H1 (cell line): ENCODE data around the gene MCM5. TPM values are rescaled to one million over a fixed set of nuclear protein-coding genes. Genes with fewer than 3 reads are reported as not detected.

ENCODE experiments used
- CBX5 ChIP-seq: fragments of 300-800, 300-1000 bp; sonication (generic); IDR thresholded peaks from 2 replicates; pipeline ENCODE4 v1.7.1; 2016; ENCODE audit warnings: antibody characterized with exemption, low read length, low read depth
- EP300 ChIP-seq, 2 experiments: IDR thresholded peaks; 1 replicate in 1 of 2; 2 replicates in 1 of 2; pipeline ENCODE4 v1.6.1; 2011 to 2012; ENCODE audit warnings: low read depth in 2 of 2, low read length in 2 of 2, mild to moderate bottlenecking in 2 of 2, borderline replicate concordance in 1 of 2, inconsistent platforms in 1 of 2, moderate library complexity in 1 of 2
- JUND ChIP-seq: IDR thresholded peaks from 2 replicates; pipeline ENCODE4 v1.6.1; 2011; ENCODE audit warnings: mild to moderate bottlenecking, improper control_type of control experiment, low read length
- SIRT6 ChIP-seq: IDR thresholded peaks from one replicate; pipeline ENCODE4 v1.7.1; 2012; ENCODE audit warnings: low read length, inconsistent platforms
- SP1 ChIP-seq: IDR thresholded peaks from 2 replicates; pipeline ENCODE4 v1.6.1; 2011; ENCODE audit warnings: low read depth, low read length
- polyA plus RNA-seq, 7 experiments: library from polyadenylated mRNA; depleted of rRNA in 3 of 7; stranded (reverse) in 5 of 7; unstranded in 2 of 7; fragments of >200 nt in 5 of 7; fragments of 200-250 nt in 2 of 7; gene quantifications; 1 replicate in 5 of 7; 2 replicates in 1 of 7; 4 replicates in 1 of 7; pipeline versions ENCODE4 v1.2.1 to v1.2.3, GENCODE V29; 2011 to 2013; ENCODE audit warnings: missing spikeins in 2 of 7, mixed read lengths in 2 of 7
- total RNA-seq: library from RNA; stranded (reverse); fragmentation: NEBNext Ultra II Directional; extraction: Animal tissue kit (Norgen Biotek cat#: 25700); gene quantifications from 2 replicates; pipeline ENCODE4 v1.2.1, GENCODE V29; 2021

MCM5 gene
- total and polyA plus RNA-seq, 2 of the 8 experiments (the other 6 are each of a cell fraction or from before 2014, with no cell fraction given): 210 to 305 TPM

- TF ChIP-seq CBX5 (no peak), SIRT6 (no peak), EP300 (IDR thresholded peaks at IDR 0.05; ENCODE audit: borderline replicate concordance in 1 of 2, low read depth in 2 of 2, low read length in 2 of 2) (no peak), SP1 (no peak), JUND (no peak)
Measured at GRCh38 chr22:35439365-35439717, 39.4 kb downstream of the MCM5 start (continued).
